H9 (cell line): ENCODE data around the gene TRAF5. TPM values are rescaled to one million over a fixed set of nuclear protein-coding genes. Genes with fewer than 3 reads are reported as not detected.

Experiments used
- DNase-seq: peaks from one replicate; pipeline ENCODE4 v3.0.0-alpha.2; 2017
- H2AFZ ChIP-seq: one replicate; pipeline ENCODE4 v1.6.1; 2013; ENCODE audit warnings: mild to moderate bottlenecking, low read length, control low read depth, moderate library complexity
- H2AK5ac ChIP-seq: 2 replicates; pipeline ENCODE4 v1.6.1; 2013; ENCODE audit warnings: low read length, control low read depth, mixed read lengths; ENCODE audit not compliant: insufficient read length
- H2BK120ac ChIP-seq: one replicate; pipeline ENCODE4 v1.6.1; 2013; ENCODE audit warnings: low read depth, mild to moderate bottlenecking, low read length, control low read depth, inconsistent platforms; ENCODE audit not compliant: poor library complexity, severe bottlenecking
- H2BK12ac ChIP-seq: 2 replicates; pipeline ENCODE4 v1.6.1; 2013; ENCODE audit warnings: low read length, control low read depth, mixed read lengths, low read depth; ENCODE audit not compliant: insufficient read length
- H2BK15ac ChIP-seq: 2 replicates; pipeline ENCODE4 v1.6.1; 2013; ENCODE audit warnings: low read depth, low read length, control low read depth
- H2BK20ac ChIP-seq: one replicate; pipeline ENCODE4 v1.6.1; 2013; ENCODE audit warnings: low read depth, mild to moderate bottlenecking, low read length, control low read depth, inconsistent platforms; ENCODE audit not compliant: poor library complexity, severe bottlenecking
- H2BK5ac ChIP-seq: 2 replicates; pipeline ENCODE4 v1.6.1; 2013; ENCODE audit warnings: low read length, control low read depth, mixed read lengths; ENCODE audit not compliant: insufficient read length
- H3K14ac ChIP-seq: 2 replicates; pipeline ENCODE4 v1.6.1; 2013; ENCODE audit warnings: low read length, control low read depth; ENCODE audit not compliant: insufficient read depth
- H3K18ac ChIP-seq: 2 replicates; pipeline ENCODE4 v1.6.1; 2013; ENCODE audit warnings: low read depth, mild to moderate bottlenecking, mixed read lengths, low read length, control low read depth; ENCODE audit not compliant: insufficient read length
- H3K23ac ChIP-seq: 2 replicates; pipeline ENCODE4 v1.6.1; 2013; ENCODE audit warnings: low read length, control low read depth, mixed read lengths, low read depth; ENCODE audit not compliant: insufficient read length
- H3K23me2 ChIP-seq: 2 replicates; pipeline ENCODE4 v1.6.1; 2013; ENCODE audit warnings: low read depth, mild to moderate bottlenecking, mixed read lengths, low read length, control low read depth; ENCODE audit not compliant: insufficient read length, poor library complexity, severe bottlenecking
- H3K27ac ChIP-seq: 2 replicates; pipeline ENCODE4 v1.5.1; 2013; ENCODE audit warnings: low read length, control low read depth, mixed read lengths, low read depth; ENCODE audit not compliant: insufficient read length
- H3K27me3 ChIP-seq: 2 replicates; pipeline ENCODE4 v1.6.1; 2013; ENCODE audit warnings: low read length, control low read depth, inconsistent platforms; ENCODE audit not compliant: insufficient read depth
- H3K4ac ChIP-seq: 2 replicates; pipeline ENCODE4 v1.6.1; 2013; ENCODE audit warnings: low read depth, mild to moderate bottlenecking, control low read depth, inconsistent platforms, low read length, moderate library complexity
- H3K4me1 ChIP-seq: 2 replicates; pipeline ENCODE4 v1.6.1; 2013; ENCODE audit warnings: low read length, control low read depth, inconsistent platforms; ENCODE audit not compliant: insufficient read depth
- H3K4me2 ChIP-seq: 2 replicates; pipeline ENCODE4 v1.6.1; 2013; ENCODE audit warnings: low read length, control low read depth, mixed read lengths; ENCODE audit not compliant: insufficient read length, insufficient read depth
- H3K56ac ChIP-seq: 2 replicates; pipeline ENCODE4 v1.6.1; 2013; ENCODE audit warnings: low read depth, mild to moderate bottlenecking, mixed read lengths, low read length, control low read depth; ENCODE audit not compliant: insufficient read length
- H3K79me1 ChIP-seq: 2 replicates; pipeline ENCODE4 v1.6.1; 2013; ENCODE audit warnings: low read depth, mild to moderate bottlenecking, moderate library complexity, low read length, control low read depth, inconsistent platforms; ENCODE audit not compliant: insufficient read depth, poor library complexity, severe bottlenecking
- H3K79me2 ChIP-seq: 2 replicates; pipeline ENCODE4 v1.6.1; 2013; ENCODE audit warnings: low read length, control low read depth, inconsistent platforms; ENCODE audit not compliant: insufficient read depth
- H3K9ac ChIP-seq: 2 replicates; pipeline ENCODE4 v1.6.1; 2013; ENCODE audit warnings: low read length, control low read depth, mixed read lengths; ENCODE audit not compliant: insufficient read length; ENCODE audit errors: extremely low read depth
- H3K9me3 ChIP-seq: one replicate; pipeline ENCODE4 v1.6.1; 2013; ENCODE audit warnings: low read depth, low read length, inconsistent platforms; ENCODE audit not compliant: control insufficient read depth
- H3T11ph ChIP-seq: one replicate; pipeline ENCODE4 v1.6.1; 2013; ENCODE audit warnings: mild to moderate bottlenecking, low read length, control low read depth, inconsistent platforms
- H4K20me1 ChIP-seq: one replicate; pipeline ENCODE4 v1.6.1; 2013; ENCODE audit not compliant: control insufficient read depth, insufficient read length, insufficient read depth
- H4K5ac ChIP-seq: 2 replicates; pipeline ENCODE4 v1.6.1; 2013; ENCODE audit warnings: low read depth, mild to moderate bottlenecking, mixed read lengths, low read length, control low read depth; ENCODE audit not compliant: insufficient read length
- H4K8ac ChIP-seq: replicated peaks from 2 replicates; pipeline ENCODE4 v1.6.1; 2013; ENCODE audit warnings: low read length, control low read depth, mixed read lengths, low read depth; ENCODE audit not compliant: insufficient read length
- H4K91ac ChIP-seq: 2 replicates; pipeline ENCODE4 v1.6.1; 2013; ENCODE audit warnings: low read depth, mild to moderate bottlenecking, moderate library complexity, mixed read lengths, low read length, control low read depth; ENCODE audit not compliant: insufficient read length
- H3K27ac Mint-ChIP-seq, 3 experiments: 2 replicates in 2 of 3; 3 replicates in 1 of 3; pipeline ENCODE4 v1.8.0; 2020 to 2021; ENCODE audit warnings: mixed read lengths in 3 of 3, mild to moderate bottlenecking in 1 of 3, moderate library complexity in 1 of 3
- H3K27me3 Mint-ChIP-seq: 2 replicates; pipeline ENCODE4 v1.8.0; 2021; ENCODE audit warnings: low read depth, mild to moderate bottlenecking, moderate library complexity, mixed read lengths
- H3K36me3 Mint-ChIP-seq, 3 experiments: 2 replicates in 2 of 3; 3 replicates in 1 of 3; pipeline ENCODE4 v1.8.0; 2020 to 2021; ENCODE audit warnings: low read depth in 3 of 3, mixed read lengths in 3 of 3; ENCODE audit not compliant: insufficient read depth in 1 of 3
- H3K4me1 Mint-ChIP-seq, 2 experiments: 2 replicates each; pipeline ENCODE4 v1.8.0; 2020; ENCODE audit warnings: mixed read lengths in 2 of 2
- H3K4me3 Mint-ChIP-seq, 2 experiments: 2 replicates in 1 of 2; 3 replicates in 1 of 2; pipeline ENCODE4 v1.8.0; 2020 to 2021; ENCODE audit warnings: mild to moderate bottlenecking in 2 of 2, mixed read lengths in 2 of 2, moderate library complexity in 1 of 2
- H3K9me3 Mint-ChIP-seq, 2 experiments: 2 replicates in 1 of 2; 3 replicates in 1 of 2; pipeline ENCODE4 v1.8.0; 2020; ENCODE audit warnings: mild to moderate bottlenecking in 2 of 2, mixed read lengths in 2 of 2, moderate library complexity in 1 of 2
- CTCF ChIP-seq: fragments of 200-600 bp; sonication (generic); conservative IDR thresholded peaks from 3 replicates; pipeline ENCODE4 v1.8.0; 2021; ENCODE audit warnings: antibody characterized with exemption, mild to moderate bottlenecking
- WGBS: extraction: QIAGEN DNeasy Blood & Tissue Kit; methylation state at CpG from one replicate; pipeline ENCODE4 v1.1.7; 2013; ENCODE audit warnings: missing lambda C conversion rate, low lambda C conversion rate, mixed read lengths; ENCODE audit not compliant: insufficient read length; ENCODE audit errors: extremely low coverage; 5-methylcytosine and 5-hydroxymethylcytosine counted together
- total RNA-seq: library from RNA; stranded (reverse); gene quantifications from 2 replicates; pipeline ENCODE4 v1.2.1, GENCODE V29; 2021

TRAF5 gene
- total RNA-seq, 1 experiment from 2014 or later, result 19.1 TPM

- H3K9me3 ChIP-seq, result no peaks in the 10 kb centered on the region
- peak overlapping the region in 1 of 2 experiments; percentile 10; a peak in 1 of 5 replicates for H3K4me3 Mint-ChIP-seq
- H3K4me2 ChIP-seq, result no peak overlapping the region
- peak; percentile 22 for DNase-seq
- peaks cover 0 to 14% (median 3%) of the 10 kb centered on the region in 3 experiments; a peak in 5 of 7 replicates for H3K36me3 Mint-ChIP-seq
- H3K14ac ChIP-seq, result no peak overlapping the region
- peaks cover 14% of the 10 kb centered on the region for H3K23me2 ChIP-seq
- no peak overlapping the region for H2BK120ac ChIP-seq
- no peak overlapping the region for H3K27ac ChIP-seq
- peaks cover 13% of the 10 kb centered on the region for H3K4me1 ChIP-seq
- peaks cover 58 to 59% of the 10 kb centered on the region in 2 experiments for H3K4me1 Mint-ChIP-seq
- H2AFZ ChIP-seq, result no peak overlapping the region
- no peak overlapping the region for H2BK15ac ChIP-seq
- H4K8ac ChIP-seq, result no peak overlapping the region
- no peak overlapping the region for H4K91ac ChIP-seq
- H4K20me1 ChIP-seq, result no peaks in the 10 kb centered on the region
- no peak overlapping the region for H2AK5ac ChIP-seq
- H3K56ac ChIP-seq, result no peak overlapping the region
- no peak overlapping the region for H3K23ac ChIP-seq
- no peak overlapping the region for H2BK5ac ChIP-seq
- H3K79me2 ChIP-seq, result peaks cover 4% of the 10 kb centered on the region; the same call in 1 of the 2 replicates
- no peak overlapping the region for H3K4ac ChIP-seq
- H3K9me3 Mint-ChIP-seq, result no peaks in the 10 kb centered on the region
- no peak overlapping the region for H4K5ac ChIP-seq
- no peak for TF ChIP-seq CTCF
- H3K27ac Mint-ChIP-seq, result peak overlapping the region in 2 of 3 experiments; percentile 34 to 70; a peak in 2 of 7 replicates
- no peak overlapping the region for H3K9ac ChIP-seq
- H2BK20ac ChIP-seq, result no peak overlapping the region
- no peak overlapping the region for H3K18ac ChIP-seq
- no peak overlapping the region for H2BK12ac ChIP-seq
- H3K27me3 ChIP-seq, result no peaks in the 10 kb centered on the region
- H3K27me3 Mint-ChIP-seq, result peaks cover 21% of the 10 kb centered on the region
- no peaks in the 10 kb centered on the region for H3K79me1 ChIP-seq
- WGBS, result no CpG with 5 or more reads among the region's 8 CpGs
- no peak overlapping the region for H3T11ph ChIP-seq
Measured at GRCh38 chr1:211330282-211330936, 3.8 kb downstream of the TRAF5 start.
